Measurements from ENCODE around the gene GHRH.

- TF ChIP-seq CTCF (IDR thresholded peaks at IDR 0.05), result no peak
- no peak for TF ChIP-seq POLR2A (IDR thresholded peaks at IDR 0.05)
These were observed 33.5 kb downstream of the GHRH start for GRCh38 chr20:37228082-37228481.
